ENCODE data around the gene CMTM4.

GRCh38 chr16:66580605-66581209 lies 115.8 kb downstream of the CMTM4 start:
- no peak for TF ChIP-seq CTCF (IDR thresholded peaks at IDR 0.05)
- TF ChIP-seq POLR2A (IDR thresholded peaks at IDR 0.05): no peak
- TF ChIP-seq EP300 (IDR thresholded peaks at IDR 0.05): no peak

Data from tibial nerve (tissue), 4 donors.